Naive B cell (primary cell): ENCODE data around the gene AP2A1. TPM values are rescaled to one million over a fixed set of nuclear protein-coding genes. Genes with fewer than 3 reads are reported as not detected.

Source experiments
- ATAC-seq, 2 donors: fragments of 150-1000 bp; cut with Tn5 transposase; 2 replicates each; pipeline ENCODE4 v1.10.0; 2021; ENCODE audit warnings: low read depth in 2 of 2, mild to moderate bottlenecking in 2 of 2, moderate library complexity in 2 of 2
- DNase-seq: peaks from one replicate; pipeline ENCODE4 v3.0.0; 2022
- H3K27ac Mint-ChIP-seq, 6 donors: one replicate each; pipeline ENCODE4 v1.8.0; 2020 to 2022; ENCODE audit warnings: mild to moderate bottlenecking in 6 of 6, mixed read lengths in 6 of 6, moderate library complexity in 5 of 6, inconsistent platforms in 2 of 6
- H3K27me3 Mint-ChIP-seq, 3 donors: one replicate each; pipeline ENCODE4 v1.8.0; 2021 to 2022; ENCODE audit warnings: mixed read lengths in 3 of 3, mild to moderate bottlenecking in 1 of 3
- H3K36me3 Mint-ChIP-seq, 2 donors: one replicate each; pipeline ENCODE4 v1.8.0; 2020 to 2022; ENCODE audit warnings: mixed read lengths in 2 of 2, inconsistent platforms in 1 of 2, mild to moderate bottlenecking in 1 of 2
- H3K4me1 Mint-ChIP-seq, 3 donors: one replicate each; pipeline ENCODE4 v1.8.0; 2020 to 2022; ENCODE audit warnings: mixed read lengths in 3 of 3, inconsistent platforms in 1 of 3, mild to moderate bottlenecking in 1 of 3, moderate library complexity in 1 of 3
- H3K4me3 Mint-ChIP-seq, 8 donors: one replicate each; pipeline ENCODE4 v1.8.0; 2020 to 2022; ENCODE audit warnings: mild to moderate bottlenecking in 8 of 8, mixed read lengths in 8 of 8, moderate library complexity in 8 of 8, inconsistent platforms in 2 of 8
- H3K9me3 Mint-ChIP-seq, 7 donors: one replicate each; pipeline ENCODE4 v1.8.0; 2020 to 2022; ENCODE audit warnings: mixed read lengths in 7 of 7, mild to moderate bottlenecking in 5 of 7, inconsistent platforms in 2 of 7, moderate library complexity in 1 of 7
- polyA plus RNA-seq, 6 donors: library from polyadenylated mRNA; unstranded; fragments of 300-500 nt; fragmentation: Illumina TruSeq; gene quantifications; one replicate each; pipeline ENCODE4 v1.2.3, GENCODE V29; 2021; ENCODE audit warnings: low read depth in 6 of 6

AP2A1 gene
- polyA plus RNA-seq, 6 donors from 2014 or later, result 3.9 to 8.0 (median 5.0) TPM

- no peak for ATAC-seq
- Mint-ChIP-seq H3K9me3 (peaks cover 0 to 6% (median 0%) of the 10 kb centered on the region in 7 donors), H3K4me3 (no peak overlapping the region), H3K36me3 (peaks cover 0 to 5% of the 10 kb centered on the region in 2 donors), H3K27ac (no peak overlapping the region), H3K4me1 (peaks cover 0 to 8% (median 0%) of the 10 kb centered on the region in 3 donors), H3K27me3 (peaks cover 0 to 25% (median 11%) of the 10 kb centered on the region in 3 donors)
- DNase-seq, result no peak
Observed at GRCh38 chr19:49749055-49749716, 17.6 kb upstream of the AP2A1 start.

- H3K4me1 Mint-ChIP-seq, result peaks cover 0 to 8% (median 0%) of the 10 kb centered on the region in 3 donors
- no peak overlapping the region for H3K27ac Mint-ChIP-seq
- ATAC-seq (no peak), DNase-seq (no peak)
- peaks cover 0 to 24% (median 11%) of the 10 kb centered on the region in 3 donors for H3K27me3 Mint-ChIP-seq
- peaks cover 0 to 10% (median 3%) of the 10 kb centered on the region in 7 donors for H3K9me3 Mint-ChIP-seq
- H3K36me3 Mint-ChIP-seq, result peaks cover 0 to 5% of the 10 kb centered on the region in 2 donors
- no peak overlapping the region for H3K4me3 Mint-ChIP-seq
Observed at GRCh38 chr19:49749771-49750170, 17.0 kb upstream of the AP2A1 start.

GRCh38 chr19:49752701-49753100 lies 14.1 kb upstream of the AP2A1 start:
- ATAC-seq, result no peak
- Mint-ChIP-seq H3K4me1 (peaks cover 0 to under 1% (median 0%) of the 10 kb centered on the region in 3 donors), H3K36me3 (no peaks in the 10 kb centered on the region), H3K27ac (no peak overlapping the region), H3K4me3 (peak overlapping the region in 1 of 8 donors; percentile 56), H3K27me3 (peaks cover 0 to 17% (median 8%) of the 10 kb centered on the region in 3 donors), H3K9me3 (peaks cover 0 to 17% (median 11%) of the 10 kb centered on the region in 7 donors)
- no peak for DNase-seq

GRCh38 chr19:49755956-49756355 lies 10.8 kb upstream of the AP2A1 start:
- Mint-ChIP-seq H3K4me3 (no peak overlapping the region), H3K27me3 (peaks cover 0 to 13% (median 13%) of the 10 kb centered on the region in 3 donors), H3K4me1 (no peaks in the 10 kb centered on the region), H3K27ac (no peak overlapping the region), H3K36me3 (no peaks in the 10 kb centered on the region), H3K9me3 (peaks cover 0 to 17% (median 11%) of the 10 kb centered on the region in 7 donors)
- ATAC-seq (no peak), DNase-seq (no peak)

- DNase-seq (no peak), ATAC-seq (no peak)
- Mint-ChIP-seq H3K4me3 (no peak overlapping the region), H3K9me3 (peaks cover 0 to 17% (median 11%) of the 10 kb centered on the region in 7 donors), H3K36me3 (no peaks in the 10 kb centered on the region), H3K27me3 (peaks cover 0 to 13% (median 13%) of the 10 kb centered on the region in 3 donors), H3K27ac (peak overlapping the region in 3 of 6 donors; percentile 10 to 44 (median 23)), H3K4me1 (peaks cover 0 to 6% (median 0%) of the 10 kb centered on the region in 3 donors)
Observed at GRCh38 chr19:49758292-49758691, 8.5 kb upstream of the AP2A1 start.

GRCh38 chr19:49761249-49761624 lies 5.6 kb upstream of the AP2A1 start:
- DNase-seq, result no peak
- peak overlapping the region in 1 of 8 donors; percentile 24 for H3K4me3 Mint-ChIP-seq

GRCh38 chr19:49761625-49762311 lies 5.0 kb upstream of the AP2A1 start:
- Mint-ChIP-seq H3K4me3 (peak overlapping the region in 1 of 8 donors; percentile 5), H3K27ac (no peak overlapping the region), H3K36me3 (no peaks in the 10 kb centered on the region), H3K27me3 (peaks cover 0 to 13% (median 13%) of the 10 kb centered on the region in 3 donors), H3K9me3 (peaks cover 0 to 2% (median 0%) of the 10 kb centered on the region in 7 donors), H3K4me1 (peaks cover 6 to 15% (median 13%) of the 10 kb centered on the region in 3 donors)
- DNase-seq, result no peak
- no peak for ATAC-seq

More at GRCh38 chr19:49761249-49761624, 5.6 kb upstream of the AP2A1 start:
- H3K27ac Mint-ChIP-seq, result peak overlapping the region in 1 of 6 donors; percentile 38
- H3K27me3 Mint-ChIP-seq, result peaks cover 0 to 13% (median 13%) of the 10 kb centered on the region in 3 donors
- peaks cover 4 to 12% (median 11%) of the 10 kb centered on the region in 3 donors for H3K4me1 Mint-ChIP-seq
- ATAC-seq, result no peak
- peaks cover 0 to 3% (median 2%) of the 10 kb centered on the region in 7 donors for H3K9me3 Mint-ChIP-seq
- H3K36me3 Mint-ChIP-seq, result no peaks in the 10 kb centered on the region

GRCh38 chr19:49763230-49763629 lies 3.6 kb upstream of the AP2A1 start, which contains the start of gene TSKS:
TSKS (minus strand) TSS chr19:49763306; CDS start chr19:49763247, 59 bp downstream.
- peaks cover 0 to 2% (median 0%) of the 10 kb centered on the region in 7 donors for H3K9me3 Mint-ChIP-seq
- H3K27ac Mint-ChIP-seq, result peak within 1 kb of the TSS in 2 of 6 donors; percentile 10 to 93
- ATAC-seq (no peak), DNase-seq (no peak)
- H3K36me3 Mint-ChIP-seq, result no peaks in the 10 kb centered on the region
- peaks cover 18 to 27% (median 24%) of the 10 kb centered on the region in 3 donors for H3K4me1 Mint-ChIP-seq
- H3K4me3 Mint-ChIP-seq, result peak within 1 kb of the TSS in 4 of 8 donors; percentile 5 to 78 (median 48)
- H3K27me3 Mint-ChIP-seq, result peaks cover 0 to 7% (median 6%) of the 10 kb centered on the region in 3 donors

- H3K4me3 Mint-ChIP-seq, result peak overlapping the region in 4 of 8 donors; percentile 11 to 63 (median 58)
- peaks cover 29 to 35% (median 32%) of the 10 kb centered on the region in 3 donors for H3K4me1 Mint-ChIP-seq
- no peak overlapping the region for H3K27ac Mint-ChIP-seq
Observed at GRCh38 chr19:49764341-49764740, 2.5 kb upstream of the AP2A1 start.

GRCh38 chr19:49766007-49766929 lies 533 bp upstream of the AP2A1 start:
- peak; percentile 84 to 85 for ATAC-seq
- Mint-ChIP-seq H3K27me3 (no peaks in the 10 kb centered on the region), H3K9me3 (no peaks in the 10 kb centered on the region), H3K4me1 (peaks cover 38 to 47% (median 44%) of the 10 kb centered on the region in 3 donors), H3K27ac (peak overlapping the region; percentile 80 to 98 (median 96)), H3K36me3 (no peaks in the 10 kb centered on the region), H3K4me3 (peak overlapping the region; percentile 79 to 97 (median 94))
- peak; percentile 99 for DNase-seq

More at GRCh38 chr19:49764341-49764740, 2.5 kb upstream of the AP2A1 start:
- ATAC-seq (no peak), DNase-seq (no peak)
- H3K27me3 Mint-ChIP-seq, result no peaks in the 10 kb centered on the region
- H3K9me3 Mint-ChIP-seq, result no peaks in the 10 kb centered on the region
- no peaks in the 10 kb centered on the region for H3K36me3 Mint-ChIP-seq

GRCh38 chr19:49767381-49767780 lies 580 bp downstream of the AP2A1 start:
- Mint-ChIP-seq H3K36me3 (no peaks in the 10 kb centered on the region), H3K27ac (peak overlapping the region in 4 of 6 donors; percentile 1 to 97 (median 78)), H3K4me1 (peaks cover 43 to 50% (median 49%) of the 10 kb centered on the region in 3 donors), H3K4me3 (peak overlapping the region; percentile 79 to 97 (median 92)), H3K9me3 (no peaks in the 10 kb centered on the region), H3K27me3 (no peaks in the 10 kb centered on the region)
- ATAC-seq, result no peak
- DNase-seq, result no peak

GRCh38 chr19:49767967-49768581 lies 1.3 kb downstream of the AP2A1 start:
- Mint-ChIP-seq H3K4me1 (peaks cover 48 to 53% (median 50%) of the 10 kb centered on the region in 3 donors), H3K36me3 (peaks cover 0 to under 1% of the 10 kb centered on the region in 2 donors), H3K4me3 (peak overlapping the region; percentile 79 to 97 (median 92)), H3K9me3 (no peaks in the 10 kb centered on the region), H3K27ac (peak overlapping the region in 5 of 6 donors; percentile 32 to 89 (median 65)), H3K27me3 (no peaks in the 10 kb centered on the region)
- DNase-seq (no peak), ATAC-seq (no peak)
